ELR (cell line): ENCODE data around the gene CDC42BPA.
A peak's percentile ranks its signal among the peaks of the same experiment; 100 is the strongest.
"Not testable (repeated sequence)": the region's sequence is repeated elsewhere in the genome, so short reads cannot be mapped to it uniquely, and the experiment has no call there.

ENCODE experiments used
- DNase-seq: peaks from one replicate; pipeline ENCODE4 v3.0.0-alpha.2; 2015; ENCODE audit warnings: low read depth

Gene CDC42BPA

GRCh38 chr1:227308367-227309336 lies 9.6 kb downstream of the CDC42BPA start:
- no peak for DNase-seq

- DNase-seq: no peak
Observed at GRCh38 chr1:227306689-227307088, 11.6 kb downstream of the CDC42BPA start.

- DNase-seq: no peak
Observed at GRCh38 chr1:227305894-227306626, 12.2 kb downstream of the CDC42BPA start.

- DNase-seq: no peak
Observed at GRCh38 chr1:227304665-227305064, 13.6 kb downstream of the CDC42BPA start.

- no peak for DNase-seq
Observed at GRCh38 chr1:227303662-227304061, 14.6 kb downstream of the CDC42BPA start.

- DNase-seq: no peak
Observed at GRCh38 chr1:227300682-227301081, 17.6 kb downstream of the CDC42BPA start.

- peak; percentile 85 for DNase-seq
Observed at GRCh38 chr1:227299688-227300087, 18.6 kb downstream of the CDC42BPA start.

GRCh38 chr1:227299241-227299627 lies 19.1 kb downstream of the CDC42BPA start:
- DNase-seq: peak; percentile 63

GRCh38 chr1:227298512-227299240 lies 19.6 kb downstream of the CDC42BPA start:
- peak; percentile 5 for DNase-seq

- DNase-seq: no peak
Observed at GRCh38 chr1:227297073-227297793, 21.1 kb downstream of the CDC42BPA start.

- no peak for DNase-seq
Observed at GRCh38 chr1:227295609-227296008, 22.7 kb downstream of the CDC42BPA start.

- DNase-seq: no peak
Observed at GRCh38 chr1:227285745-227286144, 32.5 kb downstream of the CDC42BPA start.

- DNase-seq: no peak
Observed at GRCh38 chr1:227281371-227281770, 36.9 kb downstream of the CDC42BPA start.

GRCh38 chr1:227280836-227281235 lies 37.5 kb downstream of the CDC42BPA start:
- no peak for DNase-seq

- DNase-seq: not testable (repeated sequence)
Observed at GRCh38 chr1:227276156-227276693, 42.1 kb downstream of the CDC42BPA start.

- DNase-seq: peak; percentile 26
Observed at GRCh38 chr1:227273557-227273956, 44.7 kb downstream of the CDC42BPA start.

- DNase-seq: no peak
Observed at GRCh38 chr1:227272428-227272827, 45.9 kb downstream of the CDC42BPA start.

GRCh38 chr1:227270554-227270953 lies 47.7 kb downstream of the CDC42BPA start:
- DNase-seq: no peak

GRCh38 chr1:227268943-227269342 lies 49.3 kb downstream of the CDC42BPA start:
- DNase-seq: no peak

- DNase-seq: no peak
Observed at GRCh38 chr1:227265891-227266290, 52.4 kb downstream of the CDC42BPA start.

GRCh38 chr1:227263869-227264268 lies 54.4 kb downstream of the CDC42BPA start:
- DNase-seq: no peak
